Adipocyte (in vitro differentiated cells): ENCODE data around the gene FAM20A.

Source experiments
- DNase-seq: peaks from one replicate; pipeline ENCODE4 v3.0.0-alpha.2; 2015; ENCODE audit warnings: low read depth
- H3K27me3 ChIP-seq: replicated peaks from 2 replicates; pipeline ENCODE4 v1.7.0; 2013; ENCODE audit warnings: mild to moderate bottlenecking, low read length, moderate library complexity; ENCODE audit not compliant: control insufficient read depth, insufficient read depth
- H3K36me3 ChIP-seq: 2 replicates; pipeline ENCODE4 v1.7.0; 2013; ENCODE audit warnings: low read length, mild to moderate bottlenecking, moderate library complexity; ENCODE audit not compliant: control insufficient read depth, insufficient read depth, severe bottlenecking
- H3K4me1 ChIP-seq: 2 replicates; pipeline ENCODE4 v1.7.0; 2013; ENCODE audit warnings: mild to moderate bottlenecking, low read length, moderate library complexity; ENCODE audit not compliant: control insufficient read depth, insufficient read depth
- H3K4me3 ChIP-seq: 2 replicates; pipeline ENCODE4 v1.7.0; 2013; ENCODE audit warnings: mild to moderate bottlenecking, low read length, moderate library complexity
- H3K9ac ChIP-seq: 2 replicates; pipeline ENCODE4 v1.7.0; 2013; ENCODE audit warnings: mild to moderate bottlenecking, low read length, moderate library complexity
- H3K9me3 ChIP-seq: 2 replicates; pipeline ENCODE4 v1.7.0; 2013; ENCODE audit warnings: mild to moderate bottlenecking, low read length, moderate library complexity; ENCODE audit not compliant: control insufficient read depth

The FAM20A gene

GRCh38 chr17:68600931-68601564 is at the start of gene FAM20A:
Gene FAM20A, minus strand, starts transcription at chr17:68601367. Its CDS starts 701 bp downstream, at chr17:68600666.
- H3K36me3 ChIP-seq: no peaks in the 10 kb centered on the region
- peak within 1 kb of the TSS; percentile 89 for H3K4me3 ChIP-seq
- H3K9me3 ChIP-seq: no peaks in the 10 kb centered on the region
- peaks cover 38% of the 10 kb centered on the region for H3K4me1 ChIP-seq
- DNase-seq: peak; percentile 63
- H3K27me3 ChIP-seq: no peaks in the 10 kb centered on the region
- peak within 1 kb of the TSS; percentile 94 for H3K9ac ChIP-seq

GRCh38 chr17:68649324-68649723 is 48.2 kb upstream of the FAM20A start:
- Histone ChIP-seq H3K9ac (no peak overlapping the region), H3K27me3 (no peaks in the 10 kb centered on the region), H3K4me1 (no peaks in the 10 kb centered on the region), H3K36me3 (no peaks in the 10 kb centered on the region), H3K4me3 (no peak overlapping the region), H3K9me3 (no peaks in the 10 kb centered on the region)
- no peak for DNase-seq

GRCh38 chr17:68646626-68647526 is 45.7 kb upstream of the FAM20A start:
- peak; percentile 31 for DNase-seq
- H3K4me3 ChIP-seq: no peak overlapping the region

GRCh38 chr17:68642118-68642412 is 40.9 kb upstream of the FAM20A start:
- Histone ChIP-seq H3K9me3 (no peaks in the 10 kb centered on the region), H3K36me3 (no peaks in the 10 kb centered on the region), H3K9ac (no peak overlapping the region), H3K4me1 (peaks cover 7% of the 10 kb centered on the region), H3K4me3 (no peak overlapping the region), H3K27me3 (no peaks in the 10 kb centered on the region)
- DNase-seq: no peak

More at GRCh38 chr17:68646626-68647526, 45.7 kb upstream of the FAM20A start:
- H3K27me3 ChIP-seq: no peaks in the 10 kb centered on the region
- H3K4me1 ChIP-seq: peaks cover 1% of the 10 kb centered on the region
- no peaks in the 10 kb centered on the region for H3K36me3 ChIP-seq
- H3K9me3 ChIP-seq: no peaks in the 10 kb centered on the region
- no peak overlapping the region for H3K9ac ChIP-seq

GRCh38 chr17:68641276-68642117 is 40.3 kb upstream of the FAM20A start:
- Histone ChIP-seq H3K9ac (no peak overlapping the region), H3K4me3 (no peak overlapping the region), H3K9me3 (no peaks in the 10 kb centered on the region), H3K36me3 (no peaks in the 10 kb centered on the region), H3K4me1 (peaks cover 7% of the 10 kb centered on the region), H3K27me3 (no peaks in the 10 kb centered on the region)
- no peak for DNase-seq

- no peaks in the 10 kb centered on the region for H3K36me3 ChIP-seq
- no peak overlapping the region for H3K4me3 ChIP-seq
- H3K4me1 ChIP-seq: peaks cover 7% of the 10 kb centered on the region
- no peaks in the 10 kb centered on the region for H3K9me3 ChIP-seq
- DNase-seq: peak; percentile 35
- H3K9ac ChIP-seq: no peak overlapping the region
- no peaks in the 10 kb centered on the region for H3K27me3 ChIP-seq
Measured at GRCh38 chr17:68640242-68640989, 39.2 kb upstream of the FAM20A start.

GRCh38 chr17:68634345-68634876 is 33.2 kb upstream of the FAM20A start:
- no peaks in the 10 kb centered on the region for H3K9me3 ChIP-seq
- no peak for DNase-seq
- H3K4me3 ChIP-seq: no peak overlapping the region
- no peaks in the 10 kb centered on the region for H3K27me3 ChIP-seq
- no peaks in the 10 kb centered on the region for H3K36me3 ChIP-seq
- H3K9ac ChIP-seq: no peak overlapping the region
- H3K4me1 ChIP-seq: no peaks in the 10 kb centered on the region

GRCh38 chr17:68628576-68628957 is 27.4 kb upstream of the FAM20A start:
- H3K27me3 ChIP-seq: no peaks in the 10 kb centered on the region
- no peaks in the 10 kb centered on the region for H3K9me3 ChIP-seq
- no peak overlapping the region for H3K4me3 ChIP-seq
- no peak overlapping the region for H3K9ac ChIP-seq
- peaks cover 10% of the 10 kb centered on the region for H3K4me1 ChIP-seq
- no peak for DNase-seq
- no peaks in the 10 kb centered on the region for H3K36me3 ChIP-seq

GRCh38 chr17:68627956-68628575 is 26.9 kb upstream of the FAM20A start:
- H3K4me1 ChIP-seq: peaks cover 10% of the 10 kb centered on the region
- DNase-seq: no peak
- H3K4me3 ChIP-seq: no peak overlapping the region
- H3K27me3 ChIP-seq: no peaks in the 10 kb centered on the region
- no peaks in the 10 kb centered on the region for H3K36me3 ChIP-seq
- H3K9ac ChIP-seq: no peak overlapping the region
- H3K9me3 ChIP-seq: no peaks in the 10 kb centered on the region

GRCh38 chr17:68624381-68624780 is 23.2 kb upstream of the FAM20A start:
- DNase-seq: no peak
- Histone ChIP-seq H3K9ac (no peak overlapping the region), H3K36me3 (no peaks in the 10 kb centered on the region), H3K4me3 (no peak overlapping the region), H3K4me1 (peaks cover 29% of the 10 kb centered on the region), H3K27me3 (no peaks in the 10 kb centered on the region), H3K9me3 (no peaks in the 10 kb centered on the region)
